Neural progenitor cell (in vitro differentiated cells): Measurements from ENCODE around the gene ROR2. TPM values are rescaled to one million over a fixed set of nuclear protein-coding genes. Genes with fewer than 3 reads are reported as not detected.

ENCODE experiments used
- DNase-seq: peaks from one replicate; pipeline ENCODE4 v3.0.0-alpha.2; 2016; ENCODE audit warnings: low spot score
- H2AFZ ChIP-seq: fragments of 200-600 bp; sonication (generic); replicated peaks from 2 replicates; pipeline ENCODE4 v1.6.1; 2016; ENCODE audit warnings: antibody characterized with exemption
- H3F3A ChIP-seq: fragments of 200-600 bp; sonication (generic); 2 replicates; pipeline ENCODE4 v1.6.1; 2016; ENCODE audit warnings: antibody characterized with exemption, low read depth
- H3K27ac ChIP-seq: fragments of 200-600 bp; sonication (generic); 2 replicates; pipeline ENCODE4 v1.5.1; 2016; ENCODE audit warnings: mild to moderate bottlenecking
- H3K27me3 ChIP-seq: fragments of 200-600 bp; sonication (generic); 2 replicates; pipeline ENCODE4 v1.6.1; 2016; ENCODE audit warnings: mild to moderate bottlenecking, moderate library complexity
- H3K36me3 ChIP-seq: fragments of 200-600 bp; sonication (generic); 2 replicates; pipeline ENCODE4 v1.5.1; 2016
- H3K4me1 ChIP-seq: fragments of 200-600 bp; sonication (generic); 2 replicates; pipeline ENCODE4 v1.6.1; 2016; ENCODE audit warnings: mixed run types
- H3K4me2 ChIP-seq: fragments of 200-600 bp; sonication (generic); 2 replicates; pipeline ENCODE4 v1.6.1; 2016
- H3K4me3 ChIP-seq: fragments of 200-600 bp; sonication (generic); 2 replicates; pipeline ENCODE4 v1.5.1; 2016
- H3K79me2 ChIP-seq: fragments of 200-600 bp; sonication (generic); 2 replicates; pipeline ENCODE4 v1.6.1; 2016; ENCODE audit warnings: low read depth
- H3K9ac ChIP-seq: fragments of 200-600 bp; sonication (generic); 2 replicates; pipeline ENCODE4 v1.6.1; 2016
- H3K9me3 ChIP-seq: fragments of 200-600 bp; sonication (generic); 2 replicates; pipeline ENCODE4 v1.5.1; 2016; ENCODE audit warnings: low read depth
- H4K20me1 ChIP-seq: fragments of 200-600 bp; sonication (generic); 2 replicates; pipeline ENCODE4 v1.6.1; 2016; ENCODE audit warnings: low read depth
- H3K27ac Mint-ChIP-seq: 3 replicates; pipeline ENCODE4 v1.8.0; 2021; ENCODE audit warnings: mixed read lengths
- H3K27me3 Mint-ChIP-seq: 2 replicates; pipeline ENCODE4 v1.8.0; 2022; ENCODE audit warnings: low read depth, mild to moderate bottlenecking, inconsistent platforms, moderate library complexity, mixed read lengths; ENCODE audit not compliant: insufficient read depth
- H3K36me3 Mint-ChIP-seq: 3 replicates; pipeline ENCODE4 v1.8.0; 2021; ENCODE audit warnings: mixed read lengths
- H3K4me1 Mint-ChIP-seq: 3 replicates; pipeline ENCODE4 v1.8.0; 2021; ENCODE audit warnings: mixed read lengths
- H3K4me3 Mint-ChIP-seq: 3 replicates; pipeline ENCODE4 v1.8.0; 2021; ENCODE audit warnings: mild to moderate bottlenecking, moderate library complexity, mixed read lengths
- H3K9me3 Mint-ChIP-seq: 3 replicates; pipeline ENCODE4 v1.8.0; 2020; ENCODE audit warnings: mixed read lengths
- CTCF ChIP-seq: fragments of 200-600 bp; sonication (generic); IDR thresholded peaks from 2 replicates; pipeline ENCODE4 v1.5.1; 2017; ENCODE audit warnings: antibody characterized with exemption, mild to moderate bottlenecking
- EZH2 ChIP-seq: fragments of 200-600 bp; sonication (generic); IDR thresholded peaks from 2 replicates; pipeline ENCODE4 v1.6.1; 2017; ENCODE audit warnings: antibody characterized with exemption, mild to moderate bottlenecking, moderate library complexity
- EZH2phosphoT487 ChIP-seq: fragments of 200-600 bp; sonication (generic); IDR thresholded peaks from 2 replicates; pipeline ENCODE4 v1.6.1; 2017; ENCODE audit warnings: antibody characterized with exemption
- total RNA-seq: library from RNA; depleted of rRNA; stranded (reverse); fragments of >200 nt; gene quantifications from 2 replicates; pipeline ENCODE4 v1.2.3, GENCODE V29; 2015; ENCODE audit warnings: low replicate concordance

The ROR2 gene
- total RNA-seq, 1 donor from 2014 or later, result 20.1 TPM

- H3K4me3 Mint-ChIP-seq, result no peak overlapping the region
- peaks cover 29% of the 10 kb centered on the region for H3K4me1 Mint-ChIP-seq
- Histone ChIP-seq H3K4me3 (no peak overlapping the region), H3K36me3 (no peaks in the 10 kb centered on the region), H3K27ac (no peak overlapping the region), H3K4me1 (peaks cover 9% of the 10 kb centered on the region), H3K9ac (no peak overlapping the region), H2AFZ (no peak overlapping the region), H3F3A (peaks cover 8% of the 10 kb centered on the region), H3K27me3 (no peaks in the 10 kb centered on the region), H3K9me3 (no peaks in the 10 kb centered on the region), H3K4me2 (no peak overlapping the region), H3K79me2 (peaks cover 7% of the 10 kb centered on the region), H4K20me1 (peaks cover 13% of the 10 kb centered on the region)
- H3K9me3 Mint-ChIP-seq, result peaks cover 11% of the 10 kb centered on the region
- peaks cover 24% of the 10 kb centered on the region for H3K36me3 Mint-ChIP-seq
- H3K27me3 Mint-ChIP-seq, result peaks cover 4% of the 10 kb centered on the region
- no peak for DNase-seq
- no peak for TF ChIP-seq EZH2phosphoT487
- TF ChIP-seq CTCF, result no peak
- no peak for TF ChIP-seq EZH2
- H3K27ac Mint-ChIP-seq, result no peak overlapping the region
These were observed 167.3 kb downstream of the ROR2 start for GRCh38 chr9:91782708-91783214.

GRCh38 chr9:91781906-91782305 lies 168.1 kb downstream of the ROR2 start:
- Histone ChIP-seq H3K27ac (no peak overlapping the region), H3K27me3 (no peaks in the 10 kb centered on the region), H3F3A (peaks cover 8% of the 10 kb centered on the region), H3K36me3 (no peaks in the 10 kb centered on the region), H3K4me3 (no peak overlapping the region), H3K4me1 (peaks cover 9% of the 10 kb centered on the region), H3K4me2 (peak overlapping the region; percentile 35), H3K9ac (peak overlapping the region; percentile 20), H2AFZ (no peak overlapping the region), H4K20me1 (peaks cover 13% of the 10 kb centered on the region), H3K9me3 (no peaks in the 10 kb centered on the region), H3K79me2 (peaks cover 2% of the 10 kb centered on the region)
- no peak for DNase-seq
- H3K4me1 Mint-ChIP-seq, result peaks cover 29% of the 10 kb centered on the region
- peaks cover 7% of the 10 kb centered on the region for H3K9me3 Mint-ChIP-seq
- no peak for TF ChIP-seq CTCF
- no peak for TF ChIP-seq EZH2
- TF ChIP-seq EZH2phosphoT487, result no peak
- H3K4me3 Mint-ChIP-seq, result no peak overlapping the region
- H3K36me3 Mint-ChIP-seq, result peaks cover 23% of the 10 kb centered on the region
- peaks cover 2% of the 10 kb centered on the region for H3K27me3 Mint-ChIP-seq
- H3K27ac Mint-ChIP-seq, result no peak overlapping the region

DNA sequence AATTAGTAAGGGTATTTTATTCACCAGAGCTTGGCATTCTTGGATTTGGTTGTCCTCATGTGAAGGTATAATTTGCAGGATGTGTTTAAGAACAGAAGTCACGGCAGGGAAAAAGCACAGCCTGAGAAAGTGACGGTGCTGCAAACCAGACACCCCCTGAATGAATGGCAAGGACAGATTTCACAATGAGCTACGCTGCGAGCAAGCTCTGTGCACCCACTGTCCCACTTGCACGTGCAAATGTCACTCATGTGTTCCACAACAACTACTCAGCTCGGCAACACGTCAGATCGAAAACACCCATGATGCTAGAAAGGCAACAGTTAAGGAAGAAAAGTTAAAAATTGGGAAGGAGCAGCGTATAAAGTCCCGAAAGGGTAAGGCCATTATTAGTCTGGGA lies 168.9 kb downstream of the ROR2 start:
- H3K27ac ChIP-seq, result no peak overlapping the region
- H4K20me1 ChIP-seq, result peaks cover 18% of the 10 kb centered on the region
- DNase-seq, result no peak
- H3K79me2 ChIP-seq, result peaks cover 3% of the 10 kb centered on the region
- TF ChIP-seq EZH2, result no peak
- no peak for TF ChIP-seq CTCF
- TF ChIP-seq EZH2phosphoT487, result no peak
- H3K4me1 ChIP-seq, result peaks cover 15% of the 10 kb centered on the region
- Mint-ChIP-seq H3K27ac (peak overlapping the region; percentile 30), H3K9me3 (peaks cover 2% of the 10 kb centered on the region), H3K27me3 (peaks cover 2% of the 10 kb centered on the region), H3K4me3 (no peak overlapping the region), H3K4me1 (peaks cover 31% of the 10 kb centered on the region), H3K36me3 (peaks cover 20% of the 10 kb centered on the region)
- no peak overlapping the region for H3K9ac ChIP-seq
- H3K27me3 ChIP-seq, result no peaks in the 10 kb centered on the region
- peaks cover 8% of the 10 kb centered on the region for H3F3A ChIP-seq
- H3K36me3 ChIP-seq, result no peaks in the 10 kb centered on the region
- H3K4me2 ChIP-seq, result no peak overlapping the region
- no peaks in the 10 kb centered on the region for H3K9me3 ChIP-seq
- no peak overlapping the region for H2AFZ ChIP-seq
- no peak overlapping the region for H3K4me3 ChIP-seq
